Prostate gland (tissue), 2 donors: ENCODE data around the gene XPO4. TPM values are rescaled to one million over a fixed set of nuclear protein-coding genes. Genes with fewer than 3 reads are reported as not detected.

Experiments
- DNase-seq: peaks from one replicate; pipeline ENCODE4 v3.0.0-alpha.2; 2019; ENCODE audit warnings: low spot score
- H3K27ac ChIP-seq, 2 donors: fragments of 200-600 bp; sonication (generic); 2 replicates each; pipeline ENCODE4 v1.5.1; 2017 to 2019
- H3K27me3 ChIP-seq: fragments of 200-600 bp; sonication (generic); replicated peaks from 2 replicates; pipeline ENCODE4 v1.5.1; 2019; ENCODE audit not compliant: insufficient read depth
- H3K36me3 ChIP-seq, 2 donors: fragments of 200-600 bp; sonication (generic); 1 replicate in 1 of 2; 2 replicates in 1 of 2; pipeline versions ENCODE4 v1.5.1 to v1.8.1; 2017 to 2019
- H3K4me1 ChIP-seq: fragments of 200-600 bp; sonication (generic); replicated peaks from 2 replicates; pipeline ENCODE4 v1.5.1; 2019
- H3K4me3 ChIP-seq, 2 donors: fragments of 200-600 bp; sonication (generic); 2 replicates each; pipeline ENCODE4 v1.5.1; 2017 to 2019
- H3K9me3 ChIP-seq: fragments of 200-600 bp; sonication (generic); 2 replicates; pipeline ENCODE4 v1.5.1; 2017
- POLR2A ChIP-seq: fragments of 450-650 bp; IDR thresholded peaks from one replicate; pipeline ENCODE4 v1.6.1; 2016; ENCODE audit warnings: antibody characterized with exemption, mild to moderate bottlenecking
- POLR2AphosphoS5 ChIP-seq: sonication (generic); formaldehyde crosslinking; IDR thresholded peaks from one replicate; pipeline ENCODE4 v1.6.1; 2017; ENCODE audit warnings: antibody characterized with exemption
- WGBS: methylation state at CpG from one replicate; pipeline ENCODE4 v1.1.5; 2018; 5-methylcytosine and 5-hydroxymethylcytosine counted together
- intact Hi-C: fragments of 100-400 bp; cut with DNase I; formaldehyde crosslinking; loops from one replicate; pipeline ENCODE4 v1.14.2; 2022
- total RNA-seq, 2 donors: library from RNA; depleted of rRNA; stranded (reverse); fragments of >200 nt; gene quantifications; one replicate each; pipeline ENCODE4 v1.1.0, GENCODE V29; 2016
- TF ChIP-seq, protein P1 (sequence below), 4 experiments: fragments of 200-600 bp in 2 of 4; fragments of 450-650 bp in 2 of 4; sonication (generic) in 2 of 4; IDR thresholded peaks; 1 replicate in 3 of 4; 2 replicates in 1 of 4; pipeline ENCODE4 v1.5.1; 2016 to 2019; ENCODE audit warnings: antibody characterized with exemption in 4 of 4, mild to moderate bottlenecking in 2 of 4, moderate library complexity in 2 of 4

The XPO4 gene
- total RNA-seq, 2 donors from 2014 or later = 13.3 to 21.0 TPM

DNA sequence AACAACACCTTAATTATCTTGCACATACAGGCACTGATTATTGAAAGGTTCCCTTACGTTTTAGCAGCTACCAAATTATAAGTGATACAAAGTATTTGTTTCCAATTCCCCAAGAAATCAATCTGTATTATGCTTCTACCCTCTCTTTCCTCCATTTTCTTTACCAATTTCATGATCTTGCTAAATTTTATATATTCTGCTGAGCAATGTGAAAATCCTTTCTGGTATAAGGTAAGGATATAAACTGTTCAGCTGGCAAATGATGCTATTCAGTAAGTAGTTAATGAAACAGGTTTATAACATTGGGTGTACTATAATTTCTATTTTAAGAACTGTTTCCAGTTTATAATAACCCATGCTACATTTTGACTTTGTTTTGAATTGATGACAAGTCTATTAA is 127.8 kb downstream of the XPO4 start:
- TF ChIP-seq, protein P1, sequence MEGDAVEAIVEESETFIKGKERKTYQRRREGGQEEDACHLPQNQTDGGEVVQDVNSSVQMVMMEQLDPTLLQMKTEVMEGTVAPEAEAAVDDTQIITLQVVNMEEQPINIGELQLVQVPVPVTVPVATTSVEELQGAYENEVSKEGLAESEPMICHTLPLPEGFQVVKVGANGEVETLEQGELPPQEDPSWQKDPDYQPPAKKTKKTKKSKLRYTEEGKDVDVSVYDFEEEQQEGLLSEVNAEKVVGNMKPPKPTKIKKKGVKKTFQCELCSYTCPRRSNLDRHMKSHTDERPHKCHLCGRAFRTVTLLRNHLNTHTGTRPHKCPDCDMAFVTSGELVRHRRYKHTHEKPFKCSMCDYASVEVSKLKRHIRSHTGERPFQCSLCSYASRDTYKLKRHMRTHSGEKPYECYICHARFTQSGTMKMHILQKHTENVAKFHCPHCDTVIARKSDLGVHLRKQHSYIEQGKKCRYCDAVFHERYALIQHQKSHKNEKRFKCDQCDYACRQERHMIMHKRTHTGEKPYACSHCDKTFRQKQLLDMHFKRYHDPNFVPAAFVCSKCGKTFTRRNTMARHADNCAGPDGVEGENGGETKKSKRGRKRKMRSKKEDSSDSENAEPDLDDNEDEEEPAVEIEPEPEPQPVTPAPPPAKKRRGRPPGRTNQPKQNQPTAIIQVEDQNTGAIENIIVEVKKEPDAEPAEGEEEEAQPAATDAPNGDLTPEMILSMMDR (IDR thresholded peaks at IDR 0.05) = no peak
- TF ChIP-seq POLR2A = no peak
- no peak for TF ChIP-seq POLR2AphosphoS5
- WGBS = 82% methylated on average over 1 of the region's 1 CpG
- no peak for DNase-seq
- H3K36me3 ChIP-seq = no peaks in the 10 kb centered on the region
- intact Hi-C loops = loop anchor here (5.0 kb wide), 1 partner anchor 38 kb away; no protein-coding TSS in a partner anchor
- H3K9me3 ChIP-seq = no peaks in the 10 kb centered on the region
- no peak overlapping the region for H3K4me3 ChIP-seq
- no peak overlapping the region for H3K27ac ChIP-seq
- no peaks in the 10 kb centered on the region for H3K4me1 ChIP-seq
- H3K27me3 ChIP-seq = no peaks in the 10 kb centered on the region

DNA sequence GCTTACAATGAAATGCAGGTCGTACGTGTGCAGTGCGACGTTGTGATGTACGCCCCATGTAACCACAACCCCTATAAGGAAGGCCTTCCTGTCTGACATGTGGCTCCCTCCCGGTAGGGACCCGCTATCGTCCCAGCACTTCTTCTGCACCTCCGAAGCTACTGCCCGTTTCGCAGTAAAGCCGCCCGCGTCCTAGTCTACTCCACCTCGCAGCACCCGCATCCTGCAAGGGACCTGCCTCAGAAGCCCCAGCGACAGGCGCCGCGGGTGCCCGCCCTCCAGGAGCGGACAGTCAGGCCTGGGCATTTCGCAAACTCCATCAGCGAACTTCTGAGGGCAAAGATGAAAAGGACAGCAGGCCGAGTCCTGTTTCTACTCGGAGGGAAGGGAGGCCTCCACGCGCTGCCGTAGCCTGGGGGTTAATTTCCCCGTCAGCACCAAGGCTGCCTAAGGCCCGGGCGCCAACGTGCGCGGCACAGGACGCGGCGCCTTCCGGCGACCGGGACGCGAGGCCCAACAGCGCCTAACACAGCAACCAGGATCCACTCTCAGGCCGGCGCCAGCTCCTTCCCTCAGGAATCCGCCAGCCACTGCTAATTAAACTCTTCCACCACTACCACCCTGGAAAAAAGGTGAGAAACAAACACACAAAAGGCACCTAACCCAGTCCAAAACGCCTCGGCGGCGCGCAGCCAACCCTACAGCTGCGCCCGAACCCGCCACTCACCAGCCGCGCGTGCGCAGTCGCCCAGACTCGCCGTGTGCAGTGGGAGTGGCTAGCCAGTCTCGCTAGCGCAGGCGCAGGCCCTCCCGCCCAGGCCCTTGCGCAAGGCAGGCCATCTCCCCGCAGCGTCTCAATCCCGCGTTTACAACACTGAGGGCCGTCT is 129.1 kb downstream of the XPO4 start, which contains the start of gene EEF1AKMT1:
EEF1AKMT1 (minus strand) TSS at position 768 of the 887 bp plus-strand sequence. CDS start 16,363 bp downstream, outside the sequence.
- Histone ChIP-seq H3K36me3 (no peaks in the 10 kb centered on the region), H3K4me3 (peak within 1 kb of the TSS; percentile 61 to 63), H3K4me1 (no peaks in the 10 kb centered on the region), H3K27ac (peak within 1 kb of the TSS; percentile 83 to 89), H3K9me3 (no peaks in the 10 kb centered on the region), H3K27me3 (no peaks in the 10 kb centered on the region)
- intact Hi-C loops = loop anchor here (5.0 kb wide), 1 partner anchor 39 kb away; no protein-coding TSS in a partner anchor
- peak; percentile 83 for DNase-seq
- under 1% methylated on average over 68 of the region's 72 CpGs for WGBS
- TF ChIP-seq POLR2A = peak; percentile 79
- TF ChIP-seq POLR2AphosphoS5 = peak; percentile 94
- TF ChIP-seq, protein P1 (IDR thresholded peaks at IDR 0.05) = no peak

DNA sequence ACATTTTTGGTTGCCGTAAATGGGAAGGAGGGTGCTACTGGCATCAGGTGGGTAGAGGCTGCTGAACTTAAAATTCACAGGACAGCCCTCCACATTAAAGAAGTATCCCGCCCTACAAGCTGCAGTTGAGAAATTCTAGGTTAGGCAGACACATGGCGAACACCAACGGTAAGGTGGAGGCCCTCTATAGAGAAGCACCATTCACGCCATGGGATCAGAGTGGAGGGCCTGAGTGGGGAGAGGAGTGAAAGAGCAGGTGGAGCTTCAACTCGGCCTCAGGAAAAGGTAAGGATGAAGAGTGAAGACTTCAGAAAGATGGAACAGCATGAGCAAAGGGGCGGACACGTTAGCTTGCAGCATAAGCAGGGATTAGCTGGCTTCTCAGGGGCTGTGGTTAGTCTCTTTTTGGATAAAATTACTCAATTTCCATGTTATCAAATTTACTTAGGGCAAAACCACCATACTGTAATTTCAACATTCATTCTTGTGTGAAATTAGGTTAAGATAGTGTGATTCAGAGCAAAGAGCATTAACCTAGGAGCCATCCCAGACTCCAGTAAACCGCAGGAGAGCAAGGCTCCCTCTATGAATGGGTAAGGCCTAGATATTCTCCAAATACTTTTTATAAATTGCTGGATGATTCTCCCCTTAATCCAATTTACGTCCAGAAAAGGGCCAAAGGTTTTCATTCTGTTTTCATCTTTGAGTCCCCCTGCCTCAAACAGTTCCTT is 130.0 kb downstream of the XPO4 start:
- no peaks in the 10 kb centered on the region for H3K36me3 ChIP-seq
- WGBS = 84% methylated on average over 10 of the region's 10 CpGs
- no peak for DNase-seq
- H3K9me3 ChIP-seq = no peaks in the 10 kb centered on the region
- no peak for TF ChIP-seq POLR2AphosphoS5
- TF ChIP-seq POLR2A = no peak
- peak overlapping the region in 1 of 2 donors; percentile 89 for H3K27ac ChIP-seq
- intact Hi-C loops = loop anchor here (5.0 kb wide), 1 partner anchor 40 kb away; no protein-coding TSS in a partner anchor
- H3K4me3 ChIP-seq = peak overlapping the region; percentile 61 to 63
- no peaks in the 10 kb centered on the region for H3K27me3 ChIP-seq
- H3K4me1 ChIP-seq = no peaks in the 10 kb centered on the region

DNA sequence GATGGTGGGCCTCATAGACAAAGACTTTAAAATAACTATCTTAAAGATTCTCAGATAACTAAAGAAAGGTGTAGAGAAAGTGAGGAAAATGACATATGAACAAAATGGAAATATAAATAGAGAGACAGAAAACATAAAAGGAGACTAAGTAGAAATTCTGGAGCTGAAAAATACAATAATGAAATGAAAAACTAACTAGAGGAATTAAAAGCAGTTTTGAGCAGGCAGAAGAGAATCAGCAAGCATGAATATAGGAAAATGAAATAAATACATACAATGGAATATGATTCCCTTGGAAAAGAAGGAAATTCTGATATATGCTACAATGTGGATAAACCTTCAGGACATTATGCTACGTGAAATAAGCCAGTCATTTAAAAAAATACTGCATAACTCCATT is 132.7 kb downstream of the XPO4 start:
- no peaks in the 10 kb centered on the region for H3K4me1 ChIP-seq
- no peaks in the 10 kb centered on the region for H3K27me3 ChIP-seq
- TF ChIP-seq, protein P1 (IDR thresholded peaks at IDR 0.05) = no peak
- TF ChIP-seq POLR2A = no peak
- no peak for TF ChIP-seq POLR2AphosphoS5
- H3K9me3 ChIP-seq = no peaks in the 10 kb centered on the region
- 97% methylated on average over 1 of the region's 1 CpG for WGBS
- H3K4me3 ChIP-seq = no peak overlapping the region
- no peak for DNase-seq
- H3K36me3 ChIP-seq = no peaks in the 10 kb centered on the region
- H3K27ac ChIP-seq = no peak overlapping the region
- intact Hi-C loops = loop anchor here (5.0 kb wide), 1 partner anchor 42 kb away; no protein-coding TSS in a partner anchor

DNA sequence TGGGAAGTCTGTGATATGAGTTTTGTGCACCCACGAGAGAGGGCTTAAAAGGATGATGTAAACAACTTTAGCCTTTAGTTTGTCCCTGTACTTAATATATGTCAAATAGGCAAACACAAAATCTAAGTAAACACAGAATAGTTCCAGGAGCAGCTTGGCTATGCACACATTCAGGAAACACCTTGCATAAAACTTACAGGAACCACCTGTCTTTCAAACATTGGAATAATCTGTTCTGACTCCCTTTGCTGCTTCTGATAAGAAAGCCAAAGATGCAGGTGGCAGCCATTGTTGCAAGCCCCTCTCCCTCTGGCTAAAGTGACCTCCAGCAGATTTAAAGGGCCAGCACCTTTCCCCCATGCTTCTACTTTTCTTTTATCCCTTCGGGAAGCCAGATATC is 133.5 kb downstream of the XPO4 start:
- Histone ChIP-seq H3K9me3 (no peaks in the 10 kb centered on the region), H3K27me3 (no peaks in the 10 kb centered on the region), H3K36me3 (no peaks in the 10 kb centered on the region), H3K4me1 (no peaks in the 10 kb centered on the region), H3K4me3 (no peak overlapping the region), H3K27ac (no peak overlapping the region)
- TF ChIP-seq POLR2AphosphoS5 (peak; percentile 29), POLR2A (no peak)
- TF ChIP-seq, protein P1 (IDR thresholded peaks at IDR 0.05) = no peak
- no peak for DNase-seq
- 80% methylated on average over 2 of the region's 2 CpGs for WGBS
- intact Hi-C loops = no loop called here
